Heart right ventricle (tissue), 16 donors: ENCODE measurements around the gene CBFA2T2. TPM values are rescaled to one million over a fixed set of nuclear protein-coding genes. Genes with fewer than 3 reads are reported as not detected.

Source experiments
- ATAC-seq, 8 donors: fragments of 200-7000 bp; cut with Tn5 transposase; one replicate each; pipeline ENCODE4 v1.9.1; 2020; ENCODE audit warnings: mild to moderate bottlenecking in 8 of 8, moderate library complexity in 8 of 8, moderate number of reproducible peaks in 1 of 8
- DNase-seq, 2 donors: peaks; one replicate each; pipeline ENCODE4 v3.0.0-alpha.2; 2020
- H3K27ac ChIP-seq, 10 donors: fragments of 200-600 bp; sonication (generic) in 2 of 10; one replicate each; pipeline versions ENCODE4 v1.5.0 to v1.8.0; 2020 to 2022; ENCODE audit warnings: mild to moderate bottlenecking in 3 of 10
- H3K27me3 ChIP-seq, 7 donors: fragments of 200-600 bp; one replicate each; pipeline ENCODE4 v1.8.0; 2021 to 2022; ENCODE audit warnings: mild to moderate bottlenecking in 2 of 7
- H3K36me3 ChIP-seq, 9 donors: fragments of 200-600 bp; sonication (generic) in 1 of 9; one replicate each; pipeline versions ENCODE4 v1.5.0 to v1.8.0; 2020 to 2022; ENCODE audit warnings: mild to moderate bottlenecking in 2 of 9
- H3K4me1 ChIP-seq, 9 donors: fragments of 200-600 bp; sonication (generic) in 1 of 9; one replicate each; pipeline versions ENCODE4 v1.5.0 to v1.8.0; 2020 to 2022; ENCODE audit warnings: mild to moderate bottlenecking in 4 of 9
- H3K4me3 ChIP-seq, 10 donors: fragments of 200-600 bp; sonication (generic) in 2 of 10; one replicate each; pipeline versions ENCODE4 v1.5.0 to v1.8.0; 2020 to 2022; ENCODE audit warnings: mild to moderate bottlenecking in 7 of 10, moderate library complexity in 2 of 10
- H3K9me3 ChIP-seq, 11 donors: fragments of 200-600 bp in 10 of 11; sonication (generic) in 2 of 11; one replicate each; pipeline versions ENCODE4 v1.5.0 to v1.8.0; 2013 to 2022; ENCODE audit warnings: mild to moderate bottlenecking in 2 of 11, control low read depth in 1 of 11, moderate library complexity in 1 of 11
- WGBS, 2 donors: extraction: QIAGEN DNeasy Blood & Tissue Kit; methylation state at CpG; one replicate each; pipeline ENCODE4 v1.1.7; 2013; ENCODE audit warnings: inconsistent platforms in 1 of 2; 5-methylcytosine and 5-hydroxymethylcytosine counted together
- intact Hi-C, 10 donors: fragments of 100-400 bp; cut with DNase I; formaldehyde crosslinking; loops; one replicate each; pipeline versions ENCODE4 v1.11.1 to v1.14.2; 2022
- polyA plus RNA-seq, 2 donors: library from polyadenylated mRNA; stranded (reverse); fragments of 200-250 nt; gene quantifications; one replicate each; pipeline ENCODE4 v1.2.3, GENCODE V29; 2013
- total RNA-seq, 10 donors: library from RNA; stranded (reverse); fragmentation: NEBNext Ultra II Directional in 3 of 10; extraction: Animal tissue kit (Norgen Biotek cat#: 25700) in 3 of 10; gene quantifications; one replicate each; pipeline versions ENCODE4 v1.2.1 to v1.2.4, GENCODE V29; 2021 to 2023
- TF ChIP-seq, protein P1 (sequence below), 9 donors: fragments of 200-600 bp; sonication (generic) in 2 of 9; IDR thresholded peaks; one replicate each; pipeline versions ENCODE4 v1.5.0 to v1.8.0; 2021 to 2022; ENCODE audit warnings: antibody characterized with exemption in 9 of 9, mild to moderate bottlenecking in 5 of 9, moderate library complexity in 1 of 9
- donor health status: Arrhythmogenic right ventricular cardiomyopathy.
- donor health status: ischemic (EF 13 %, LVEDD 7.1; RV severe dilation, severe dysfunction).
- donor health status: healthy with polysubstance abuse.
- donor health status: DM: no; HTN: yes; CAD: no.
- donor health status: DM: no; HTN: no; CAD: no.
- donor health status: ischemic (EF 25% LVEDD 6.9; RV normal size, moderate dysfunction).
- donor health status: ischemic (EF 25% LVEDD 5.7; RV mildly dilated, moderate dysfunction).
- donor health status: healthy.
- donor health status: DM: yes; HTN: yes; CAD: no.
- donor health status: Ischemic cardiomyopathy.
- donor health status: ischemic (EF 35%, LVEDD 5.7; RV mildly dilated, moderate dysfunction).
- donor health status: nonischemic (EF 11% LVEDD 7.7; RV severe dilation, severe dysfunction).
- donor health status: DM: yes; HTN: yes; CAD: no.
- donor health status: PGD.
- donor health status: ischemic (EF 29% LVEDD 5.4; RV normal size, mild dysfunction).
- donor health status: nonischemic (EF 23%, LVEDD 6.1; RV moderate dilation, normal function).

The CBFA2T2 gene
- total and polyA plus RNA-seq, 12 donors: 3.5 to 13.3 (median 11.3) TPM

GRCh38 chr20:33668466-33669155 is 178.7 kb downstream of the CBFA2T2 start:
- DNase-seq (peak in 1 of 2 donors; percentile 13), ATAC-seq (no peak)
- intact Hi-C loops: loop anchor here in 5 of 10 donors (5.0 kb wide), 1 partner anchor 211 kb away; no protein-coding TSS in a partner anchor
- H3K4me1 ChIP-seq: peaks cover 27 to 66% (median 52%) of the 10 kb centered on the region in 9 donors
- H3K27me3 ChIP-seq: no peaks in the 10 kb centered on the region
- TF ChIP-seq, protein P1, sequence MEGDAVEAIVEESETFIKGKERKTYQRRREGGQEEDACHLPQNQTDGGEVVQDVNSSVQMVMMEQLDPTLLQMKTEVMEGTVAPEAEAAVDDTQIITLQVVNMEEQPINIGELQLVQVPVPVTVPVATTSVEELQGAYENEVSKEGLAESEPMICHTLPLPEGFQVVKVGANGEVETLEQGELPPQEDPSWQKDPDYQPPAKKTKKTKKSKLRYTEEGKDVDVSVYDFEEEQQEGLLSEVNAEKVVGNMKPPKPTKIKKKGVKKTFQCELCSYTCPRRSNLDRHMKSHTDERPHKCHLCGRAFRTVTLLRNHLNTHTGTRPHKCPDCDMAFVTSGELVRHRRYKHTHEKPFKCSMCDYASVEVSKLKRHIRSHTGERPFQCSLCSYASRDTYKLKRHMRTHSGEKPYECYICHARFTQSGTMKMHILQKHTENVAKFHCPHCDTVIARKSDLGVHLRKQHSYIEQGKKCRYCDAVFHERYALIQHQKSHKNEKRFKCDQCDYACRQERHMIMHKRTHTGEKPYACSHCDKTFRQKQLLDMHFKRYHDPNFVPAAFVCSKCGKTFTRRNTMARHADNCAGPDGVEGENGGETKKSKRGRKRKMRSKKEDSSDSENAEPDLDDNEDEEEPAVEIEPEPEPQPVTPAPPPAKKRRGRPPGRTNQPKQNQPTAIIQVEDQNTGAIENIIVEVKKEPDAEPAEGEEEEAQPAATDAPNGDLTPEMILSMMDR (IDR thresholded peaks at IDR 0.05): no peak
- peaks cover 0 to 30% (median 3%) of the 10 kb centered on the region in 9 donors for H3K36me3 ChIP-seq
- H3K4me3 ChIP-seq: no peak overlapping the region
- WGBS, 2 donors: 86 to 90% methylated on average over 13 of the region's 13 CpGs
- peak overlapping the region in 1 of 10 donors; percentile 86 for H3K27ac ChIP-seq
- H3K9me3 ChIP-seq: no peaks in the 10 kb centered on the region

DNA sequence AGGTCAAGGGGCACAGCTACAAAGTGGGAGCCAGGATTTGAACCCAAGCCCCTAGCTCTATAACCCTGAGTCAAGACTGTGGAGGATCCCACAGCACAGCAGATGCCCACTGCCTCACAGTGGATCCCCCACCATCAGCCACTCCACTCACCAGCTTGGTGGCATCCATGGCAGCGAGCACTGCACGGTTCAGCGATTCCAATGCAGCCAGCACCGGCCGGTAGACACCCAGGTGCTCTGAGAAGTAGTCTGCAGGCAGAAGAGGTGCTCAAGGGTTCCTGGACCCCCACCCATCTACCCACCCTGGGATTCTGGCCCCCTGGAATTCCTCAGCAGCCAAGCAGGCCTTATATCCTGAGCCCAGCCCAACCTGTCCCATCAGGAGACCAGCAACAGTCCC is 179.3 kb downstream of the CBFA2T2 start:
- no peak overlapping the region for H3K27ac ChIP-seq

GRCh38 chr20:33669873-33670640 is 180.2 kb downstream of the CBFA2T2 start:
- Histone ChIP-seq H3K27me3 (no peaks in the 10 kb centered on the region), H3K4me3 (no peak overlapping the region), H3K27ac (no peak overlapping the region), H3K9me3 (no peaks in the 10 kb centered on the region), H3K36me3 (peaks cover 0 to 30% (median 3%) of the 10 kb centered on the region in 9 donors), H3K4me1 (peaks cover 24 to 64% (median 49%) of the 10 kb centered on the region in 9 donors)
- TF ChIP-seq, protein P1 (IDR thresholded peaks at IDR 0.05): no peak
- 51 to 66% methylated on average over 13 of the region's 13 CpGs for WGBS, 2 donors
- ATAC-seq (no peak), DNase-seq (peak in 1 of 2 donors; percentile 11)
- intact Hi-C loops: loop anchor here in 5 of 10 donors (5.0 kb wide), 2 partner anchors 62 to 213 kb away; partner anchors contain the start of gene ZNF341 (in 1 of the 5)

More for the DNA sequence above, 179.3 kb downstream of the CBFA2T2 start:
- WGBS, 2 donors: 95% methylated on average over 5 of the region's 5 CpGs
- peak in 1 of 2 donors; percentile 10 for DNase-seq
- Histone ChIP-seq H3K9me3 (no peaks in the 10 kb centered on the region), H3K36me3 (peaks cover 0 to 30% (median 3%) of the 10 kb centered on the region in 9 donors), H3K27me3 (no peaks in the 10 kb centered on the region), H3K4me3 (no peak overlapping the region), H3K4me1 (peaks cover 24 to 64% (median 48%) of the 10 kb centered on the region in 9 donors)
- intact Hi-C loops: loop anchor here in 5 of 10 donors (5.0 kb wide), 1 partner anchor 212 kb away; no protein-coding TSS in a partner anchor
- TF ChIP-seq, protein P1 (IDR thresholded peaks at IDR 0.05): no peak
- ATAC-seq: no peak
